NCI-H82 treated with DMSO at 0.1 percent for 48 hours (cell line): ENCODE results near the gene SCRT2.
A peak's percentile ranks its signal among the peaks of the same experiment; 100 is the strongest.

ENCODE experiments used
- DNase-seq: peaks from one replicate; lab custom pipeline; 2025; ENCODE audit not compliant: unreplicated experiment; lab: John Stamatoyannopoulos, UW

Gene SCRT2

DNA sequence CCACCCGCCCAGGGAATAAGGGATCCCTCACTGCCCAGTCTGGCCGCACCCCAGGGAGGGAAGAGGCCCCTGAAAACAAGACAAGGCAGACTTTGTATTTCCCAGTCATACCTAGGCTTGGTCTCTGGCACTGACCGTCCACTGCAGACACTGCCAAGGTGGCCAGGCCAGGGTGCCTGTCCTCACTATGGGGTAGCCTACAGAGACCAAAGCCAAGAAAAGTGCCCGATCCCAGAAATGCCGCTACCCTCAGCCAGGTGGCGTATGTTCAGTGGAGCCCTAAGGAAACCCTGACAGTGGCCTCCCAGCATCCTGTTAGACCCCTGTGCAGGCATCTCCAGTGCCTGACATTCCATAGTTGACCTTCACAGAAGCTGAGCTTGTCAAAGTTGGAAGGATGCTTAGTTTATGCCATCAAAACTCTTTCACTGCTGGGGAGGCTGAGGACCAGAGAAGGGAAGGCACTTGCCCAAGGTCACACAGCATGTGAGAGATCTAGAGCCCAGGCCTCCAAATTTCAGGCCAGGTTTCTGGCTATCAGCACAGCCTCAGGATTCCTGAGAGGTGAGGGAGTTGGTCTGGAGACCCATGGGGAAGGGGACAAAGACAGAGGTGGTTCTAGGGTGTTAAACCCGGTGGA is 2.5 kb downstream of the SCRT2 start:
- DNase-seq, result peak; percentile 5

DNA sequence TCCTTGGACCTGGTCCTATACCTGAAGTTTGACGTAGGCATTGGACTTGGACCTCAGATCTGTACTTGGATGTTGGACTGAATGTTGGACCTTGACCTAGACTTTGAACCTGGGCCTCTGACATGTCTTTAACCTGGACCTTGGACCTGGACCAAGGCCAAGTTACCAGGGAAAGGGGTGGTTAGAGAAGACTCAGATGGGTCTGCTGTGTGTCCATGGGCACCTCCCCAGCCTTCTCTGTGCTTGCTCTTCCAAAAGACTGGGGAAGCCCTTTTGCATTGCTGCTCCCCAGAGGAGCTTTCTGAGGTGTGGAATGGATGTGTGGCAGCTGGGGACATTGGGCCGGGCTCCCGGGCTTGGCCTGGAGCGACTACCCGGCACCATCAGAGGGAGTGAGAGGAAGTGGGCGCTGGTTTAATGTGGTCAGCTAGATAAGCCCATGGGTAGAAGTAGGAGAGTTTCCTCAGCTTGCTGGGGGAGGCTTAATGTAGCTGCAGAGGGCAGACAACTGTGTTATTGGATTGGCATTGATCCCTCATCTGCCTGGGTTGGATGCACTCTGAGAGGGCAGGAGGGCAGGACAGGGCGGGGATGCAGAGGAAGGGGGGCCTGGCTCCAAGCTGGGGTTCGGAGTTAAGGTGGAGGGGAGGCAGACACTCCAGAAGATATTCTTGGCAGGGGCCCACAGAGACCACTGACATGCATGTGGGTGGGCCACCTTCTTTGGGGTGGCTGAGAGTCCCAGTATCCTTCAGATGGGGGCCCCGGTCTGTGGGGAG is 4.2 kb downstream of the SCRT2 start:
- no peak for DNase-seq

DNA sequence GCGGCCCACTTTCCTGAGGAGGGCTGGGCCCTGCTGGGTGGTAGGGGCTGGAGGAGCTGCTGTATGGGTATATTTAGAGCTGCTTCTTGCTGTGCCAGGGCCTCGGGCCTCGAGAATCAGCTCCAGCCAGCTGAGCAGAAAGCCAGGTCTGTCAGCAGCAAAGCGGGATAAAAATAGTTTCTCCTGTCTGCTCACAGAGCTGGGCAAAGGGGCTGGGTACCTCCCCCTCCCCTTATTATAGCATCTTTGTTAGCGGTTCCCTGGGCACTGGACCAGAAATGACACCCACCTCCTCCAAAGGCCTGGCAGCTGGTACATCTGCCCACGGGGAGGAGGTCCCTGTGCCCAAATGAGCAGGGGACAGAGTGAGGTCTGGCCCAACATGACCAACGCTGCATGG is 6.0 kb downstream of the SCRT2 start:
- no peak for DNase-seq

DNA sequence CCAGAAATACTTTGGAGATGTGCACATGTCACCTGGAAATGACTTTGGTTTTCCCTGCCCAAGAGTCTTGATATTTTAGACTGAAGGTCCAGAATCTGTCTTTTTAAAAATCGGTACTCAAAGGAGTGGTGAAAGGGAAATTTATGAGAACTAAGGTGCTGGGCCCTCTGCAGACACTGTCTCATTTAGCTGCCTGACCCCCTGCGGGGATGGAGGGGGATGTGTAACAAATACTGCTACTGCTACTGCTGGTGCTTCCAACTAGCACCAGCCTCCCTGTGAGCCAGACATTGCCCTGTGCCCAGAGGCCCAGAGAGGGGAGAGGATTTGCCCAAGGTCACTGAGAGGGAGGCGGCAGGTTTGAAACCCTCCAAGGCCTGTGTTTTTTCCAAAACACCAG is 7.0 kb downstream of the SCRT2 start:
- no peak for DNase-seq

DNA sequence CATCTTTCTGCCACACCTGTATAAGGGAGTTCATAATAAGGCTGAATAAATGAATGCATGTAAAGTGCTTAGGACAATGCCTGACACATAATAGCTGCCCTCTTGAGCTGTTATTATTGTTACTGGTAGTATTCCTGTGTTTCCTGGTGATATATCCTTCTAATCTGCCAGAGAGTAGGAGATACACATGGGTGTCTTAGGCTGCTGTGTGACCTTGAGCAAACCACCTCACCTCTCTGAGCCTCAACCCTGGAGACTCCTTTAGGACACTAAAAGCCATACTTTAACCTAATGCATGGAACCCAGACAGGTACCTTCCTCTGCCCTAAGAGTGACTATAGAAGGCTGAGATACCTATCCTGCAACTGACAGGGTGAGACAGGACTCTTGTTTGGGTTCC is 7.6 kb downstream of the SCRT2 start:
- no peak for DNase-seq

DNA sequence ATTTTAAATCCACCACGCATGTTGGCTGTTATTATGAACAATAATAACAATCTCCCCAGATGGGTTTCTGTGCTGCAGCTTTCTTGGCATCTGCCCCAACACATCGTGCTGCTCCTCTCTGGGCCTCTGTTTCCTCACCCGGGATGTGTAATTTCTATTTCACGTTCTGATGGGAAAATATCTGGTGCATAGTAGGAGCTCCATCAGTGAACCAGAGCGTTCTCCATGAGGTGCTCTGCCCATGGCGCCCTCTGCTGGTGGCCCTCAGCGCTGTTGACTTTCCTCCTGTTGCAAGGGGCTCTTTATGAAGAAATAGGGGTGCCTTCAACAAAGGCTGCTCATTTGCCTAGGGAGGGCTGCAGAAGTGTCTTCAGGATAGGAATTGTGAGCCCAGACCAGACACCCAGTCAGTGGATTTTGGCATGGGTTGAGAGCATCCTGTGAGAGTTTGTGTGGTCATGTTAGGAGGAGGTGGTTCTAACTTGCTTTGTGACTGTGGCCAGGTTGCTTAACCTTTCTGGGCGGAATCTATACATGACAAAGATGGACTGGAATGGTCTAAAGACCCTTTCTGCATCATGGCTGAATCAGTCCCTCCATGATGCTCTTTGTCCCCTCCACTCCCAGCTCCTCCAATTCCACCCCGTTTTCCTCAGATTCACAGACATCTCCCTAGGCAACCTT is 8.1 kb downstream of the SCRT2 start:
- DNase-seq, result no peak

DNA sequence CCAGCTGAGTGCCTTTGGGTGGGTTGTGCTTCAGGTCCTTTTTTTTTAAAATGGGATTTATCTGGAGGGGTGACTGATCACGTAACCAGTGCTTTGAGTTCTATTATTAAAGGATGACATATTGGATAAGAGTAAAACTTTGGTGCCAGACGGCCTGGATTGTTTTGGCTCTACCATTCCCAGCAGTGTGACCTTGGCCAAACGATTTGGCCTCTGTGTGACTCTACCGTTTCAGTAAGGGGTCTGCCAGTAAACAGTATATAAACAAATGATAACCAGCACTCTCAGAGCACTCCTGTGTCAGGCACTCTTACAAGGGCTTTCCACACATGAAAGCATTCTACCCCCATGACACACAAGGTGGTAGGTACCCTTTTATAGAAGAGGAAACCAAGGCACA is 8.7 kb downstream of the SCRT2 start:
- no peak for DNase-seq

DNA sequence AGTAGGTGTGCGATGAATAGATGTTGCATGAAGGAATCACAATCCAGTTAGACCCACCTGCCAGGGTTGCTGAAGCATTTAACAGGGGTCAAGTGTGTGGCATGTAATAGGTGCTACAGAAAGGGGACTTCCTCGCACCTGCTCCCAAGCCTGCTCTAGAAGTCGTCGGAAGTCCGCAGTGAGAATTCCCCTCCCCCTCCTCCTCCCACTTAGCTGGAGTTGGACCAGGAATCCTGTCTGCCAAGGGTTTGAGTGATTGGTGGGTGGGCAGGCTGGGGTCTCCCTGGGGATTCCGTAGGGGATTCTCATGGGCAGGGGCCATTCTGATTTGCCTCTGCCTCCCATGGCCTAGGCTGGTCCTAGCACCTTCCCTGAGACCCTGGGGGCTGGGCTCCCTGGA is 10.3 kb downstream of the SCRT2 start:
- no peak for DNase-seq

DNA sequence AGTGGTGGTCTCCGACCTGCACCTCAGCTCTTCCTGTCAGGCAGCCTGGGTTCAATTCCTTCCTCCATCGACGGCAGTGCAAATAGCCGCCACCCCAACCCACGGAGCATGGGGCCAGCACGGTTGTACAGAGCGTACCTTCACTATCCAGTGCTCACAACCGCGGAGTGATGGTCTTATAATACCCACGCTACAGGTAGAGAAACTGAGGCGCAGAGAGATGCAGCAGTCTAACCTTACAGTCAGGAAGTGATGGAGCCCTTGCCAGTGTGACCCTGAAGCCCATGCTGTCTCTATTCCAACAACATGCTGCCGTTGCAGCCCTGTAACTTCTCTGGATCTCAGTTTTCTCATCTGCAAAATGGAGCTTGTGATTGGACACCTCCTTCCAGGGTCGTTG is 11.0 kb downstream of the SCRT2 start:
- DNase-seq, result no peak

DNA sequence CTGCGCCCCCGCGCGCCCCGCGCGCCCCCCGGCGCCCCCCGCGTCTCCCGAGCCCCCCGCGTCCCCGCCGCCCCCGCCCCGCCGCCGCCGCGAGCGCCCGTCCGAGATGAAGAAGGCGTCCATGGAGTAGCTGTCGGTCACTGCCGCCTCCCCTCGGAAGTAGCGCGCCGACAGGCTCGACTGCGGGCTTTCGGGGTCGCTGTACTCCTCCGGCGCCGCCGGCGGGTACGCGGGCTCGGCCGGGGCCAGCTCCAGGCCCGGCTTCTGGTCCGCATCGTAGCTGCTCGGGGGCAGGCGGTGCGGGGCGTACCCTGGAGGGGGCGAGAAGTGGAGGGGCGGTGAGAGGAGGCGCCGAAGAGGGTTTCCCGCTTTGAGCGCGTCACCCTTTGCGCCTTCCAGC is 11.5 kb downstream of the SCRT2 start:
- no peak for DNase-seq

DNA sequence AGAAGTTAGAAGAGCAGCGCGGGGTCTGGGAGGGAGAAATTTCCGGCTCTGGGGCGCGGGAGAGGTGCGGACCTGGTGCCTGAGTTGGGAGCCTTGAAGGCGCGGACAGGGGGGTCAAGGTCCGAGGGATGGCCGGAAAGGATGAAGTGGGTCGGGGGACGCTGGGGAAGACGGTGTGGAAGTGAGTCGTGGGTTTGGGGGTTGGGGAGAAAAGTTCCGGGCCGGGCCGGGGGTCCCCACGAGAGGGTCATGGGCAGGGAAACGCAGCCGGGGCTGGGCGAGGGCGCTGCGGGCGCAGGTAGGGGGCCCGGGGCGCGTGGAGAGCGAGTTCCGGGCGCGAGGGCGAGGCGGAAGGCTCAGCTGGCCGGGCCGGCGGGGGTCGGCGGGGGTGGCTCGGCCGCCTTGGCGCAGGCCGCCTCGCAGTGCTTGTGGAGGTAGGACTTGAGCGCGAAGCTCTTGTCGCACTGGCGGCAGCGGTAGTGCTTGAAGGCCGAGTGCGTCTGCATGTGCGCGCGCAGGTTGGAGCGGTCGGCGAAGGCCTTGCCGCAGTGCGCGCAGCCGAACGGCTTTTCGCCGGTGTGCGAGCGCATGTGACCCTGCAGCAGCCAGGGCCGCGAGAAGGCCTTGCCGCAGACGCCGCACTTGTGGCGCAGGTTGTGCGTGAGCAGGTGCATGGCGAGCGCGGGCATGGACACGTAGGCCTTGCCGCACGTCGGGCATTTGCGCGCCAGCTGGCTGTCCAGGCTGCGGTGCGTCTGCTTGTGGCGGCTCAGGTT is 12.1 kb downstream of the SCRT2 start:
- no peak for DNase-seq

DNA sequence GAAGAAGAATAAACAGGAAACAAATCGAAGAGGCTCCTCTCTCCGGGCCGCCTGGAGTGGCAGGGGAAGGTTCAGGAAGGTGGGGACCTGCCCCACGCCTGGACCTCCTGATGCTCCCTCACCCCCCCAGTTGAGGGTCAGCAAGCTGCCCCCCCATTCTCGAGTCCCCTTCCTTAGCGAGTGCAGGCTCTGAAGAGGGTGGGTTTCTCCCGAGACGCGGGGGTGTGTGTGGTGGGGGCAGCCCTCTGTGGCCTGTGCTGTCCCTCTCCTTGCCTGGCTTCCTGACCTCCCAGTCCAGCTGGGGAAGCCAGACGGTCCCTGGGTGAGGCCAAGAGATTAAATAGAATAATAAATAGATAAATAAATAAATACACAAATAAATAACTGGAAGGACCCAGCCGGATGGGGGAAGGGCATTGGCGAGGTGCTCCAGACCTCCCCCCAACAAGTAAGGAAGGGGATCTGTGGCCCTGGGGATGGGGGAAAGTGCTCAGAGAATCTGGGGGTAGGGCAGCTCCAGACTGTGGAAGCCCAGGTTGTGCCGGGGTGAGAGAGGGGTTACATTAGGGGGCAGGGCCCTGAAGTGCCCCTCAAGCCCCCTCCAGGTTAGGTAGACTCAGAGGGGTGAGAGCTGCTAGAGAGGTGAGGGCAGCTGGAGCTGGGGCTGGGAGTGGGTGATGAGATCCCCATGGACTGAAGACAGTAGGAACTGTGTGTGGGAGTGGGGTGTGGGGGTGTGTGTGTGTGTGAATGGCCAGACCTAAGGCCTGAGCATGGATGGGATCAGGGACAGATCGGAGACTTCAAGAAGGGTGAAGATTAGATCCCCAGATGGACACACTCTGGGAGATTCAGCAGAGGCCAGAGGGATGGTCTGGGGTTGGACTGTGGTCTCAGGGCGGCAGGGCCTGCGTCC is 13.1 kb downstream of the SCRT2 start:
- no peak for DNase-seq

DNA sequence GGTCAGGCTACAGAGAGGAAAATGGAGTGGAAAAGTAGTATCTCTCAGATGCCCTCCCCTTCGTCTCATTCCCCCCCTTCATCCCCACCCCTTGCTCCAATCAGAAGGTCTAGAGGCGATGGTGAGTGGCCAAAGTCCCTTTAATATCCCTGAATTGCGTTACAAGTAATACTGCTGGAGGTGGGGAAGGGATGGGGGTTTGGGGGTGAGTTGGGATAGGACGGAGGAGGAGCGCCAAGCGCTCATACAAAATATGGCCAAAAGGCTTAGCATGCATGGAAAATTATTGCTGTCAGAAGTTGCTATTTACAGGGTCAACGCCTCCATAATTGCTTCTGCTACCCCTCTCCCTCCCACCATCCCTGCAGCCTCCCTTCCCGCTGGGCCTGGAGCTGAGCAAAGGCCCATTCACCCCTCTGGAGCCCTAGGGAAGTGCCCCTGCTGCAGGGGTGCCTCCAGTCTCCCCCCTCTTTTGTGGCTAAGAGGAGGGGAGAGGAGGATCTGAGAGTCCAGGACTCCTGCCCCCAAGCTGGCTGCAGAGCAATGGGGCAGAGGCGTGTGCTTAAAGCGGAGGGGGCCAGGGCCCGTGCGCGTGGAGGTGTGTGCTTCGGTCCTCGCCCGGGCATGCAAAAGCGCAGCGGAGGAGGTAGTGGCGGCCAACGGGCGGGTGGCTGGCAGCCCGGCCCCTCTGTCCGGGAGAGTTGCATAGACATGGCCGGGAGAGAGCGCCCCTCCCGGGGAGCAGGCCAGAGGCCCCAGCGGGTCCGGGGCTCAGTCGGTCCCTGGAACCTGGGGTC is 13.9 kb downstream of the SCRT2 start:
- no peak for DNase-seq

DNA sequence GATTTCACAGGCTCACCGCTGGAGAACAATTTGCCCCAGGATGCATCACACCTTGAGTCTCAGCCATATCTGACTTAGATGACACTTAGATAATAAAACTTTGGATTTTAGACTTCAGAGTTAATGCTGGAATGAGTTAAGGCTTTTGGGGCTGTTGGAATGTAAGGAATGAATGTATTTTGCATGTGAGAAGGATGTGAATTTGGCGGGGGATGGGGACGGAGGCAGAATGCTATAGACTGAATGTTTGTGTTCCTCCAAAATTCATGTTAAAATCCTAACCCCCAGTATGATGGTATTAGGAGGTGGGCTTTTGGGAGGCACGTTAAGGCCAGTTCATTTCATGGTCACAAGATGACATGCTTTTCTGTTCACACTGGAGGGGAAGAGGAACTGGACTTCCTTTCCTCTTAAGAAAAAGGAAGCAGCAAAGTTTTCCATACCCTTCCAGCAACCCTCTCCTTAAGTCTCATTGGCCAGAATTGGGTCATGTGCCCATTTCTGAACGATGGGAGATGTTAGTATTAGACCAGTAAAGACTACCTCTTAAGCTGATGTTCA is 16.8 kb downstream of the SCRT2 start:
- DNase-seq, result no peak

DNA sequence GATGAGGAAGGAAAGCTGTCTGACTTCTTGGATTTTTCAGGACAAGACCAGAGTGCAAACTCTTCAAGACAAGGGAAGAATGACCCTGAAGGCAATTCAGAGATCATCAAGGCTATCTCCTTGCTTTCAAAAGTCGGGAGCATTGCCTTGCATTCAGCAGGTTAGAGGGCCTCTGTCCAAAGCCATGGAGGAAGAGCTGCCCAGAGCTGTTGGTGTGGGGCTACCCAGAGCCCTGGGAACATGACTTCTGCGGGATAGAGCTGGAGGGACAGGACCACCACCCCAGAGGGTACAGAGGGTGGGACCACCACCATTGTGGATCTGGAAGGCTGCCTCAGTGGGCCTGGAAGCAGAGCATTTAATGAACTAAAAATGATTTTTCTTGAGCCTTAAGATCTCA is 17.4 kb downstream of the SCRT2 start:
- DNase-seq, result no peak

DNA sequence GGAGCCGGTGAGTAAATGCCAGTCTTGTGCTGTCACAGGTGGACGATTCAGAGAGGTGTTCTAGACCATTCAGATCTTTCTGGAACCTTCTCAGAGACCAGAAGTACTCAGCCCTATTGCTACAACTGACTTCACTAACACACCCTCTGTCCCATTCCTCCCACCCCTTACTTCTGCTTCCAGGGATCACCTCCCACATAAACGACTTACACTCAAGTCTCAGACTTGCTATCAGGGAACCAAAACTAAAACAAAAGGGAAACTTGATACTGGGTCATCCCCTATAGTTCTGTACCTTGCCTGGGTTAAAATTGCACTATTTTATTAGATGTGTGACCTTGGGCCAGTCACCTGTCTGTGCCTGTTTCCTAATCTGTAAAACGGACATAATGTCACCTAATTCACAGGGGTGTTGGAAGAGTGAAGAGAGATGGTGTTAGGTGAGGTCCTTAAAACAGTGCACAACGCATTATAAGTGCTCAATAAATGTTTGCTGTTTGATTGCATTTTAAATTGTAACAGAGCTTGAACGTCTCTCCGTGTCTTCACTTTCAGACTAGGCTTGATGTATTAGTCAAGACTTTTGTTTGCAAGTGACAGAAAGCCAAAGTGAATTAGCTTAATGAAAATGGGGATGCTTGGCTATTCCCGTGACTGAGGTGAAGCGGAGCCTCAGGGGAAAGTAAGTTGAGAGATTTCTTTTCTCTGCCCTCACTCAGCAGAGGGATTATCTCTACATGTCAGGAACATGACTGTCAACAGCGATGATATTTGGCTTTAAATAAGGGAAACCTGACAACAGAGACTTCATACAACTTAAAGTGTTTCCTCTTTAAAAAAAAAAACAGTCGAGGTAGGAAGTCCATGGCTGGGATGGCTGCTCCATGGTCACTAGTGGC is 19.6 kb downstream of the SCRT2 start:
- no peak for DNase-seq

DNA sequence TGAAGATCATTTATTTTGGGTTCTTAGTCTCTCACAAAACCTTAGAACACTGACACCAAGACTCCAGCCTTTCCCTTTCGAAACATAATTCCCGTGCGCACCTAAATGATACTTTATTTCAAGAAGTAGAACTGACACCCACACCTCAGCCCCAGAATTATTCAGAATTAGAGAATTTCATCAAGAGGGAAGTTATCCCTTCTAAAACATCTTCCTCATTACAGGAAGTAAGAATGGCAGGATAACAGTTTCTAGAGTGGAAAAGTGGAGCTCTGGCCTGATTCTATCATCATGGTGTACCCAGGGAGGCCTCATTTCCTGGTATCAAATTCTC is 21.2 kb downstream of the SCRT2 start:
- no peak for DNase-seq

DNA sequence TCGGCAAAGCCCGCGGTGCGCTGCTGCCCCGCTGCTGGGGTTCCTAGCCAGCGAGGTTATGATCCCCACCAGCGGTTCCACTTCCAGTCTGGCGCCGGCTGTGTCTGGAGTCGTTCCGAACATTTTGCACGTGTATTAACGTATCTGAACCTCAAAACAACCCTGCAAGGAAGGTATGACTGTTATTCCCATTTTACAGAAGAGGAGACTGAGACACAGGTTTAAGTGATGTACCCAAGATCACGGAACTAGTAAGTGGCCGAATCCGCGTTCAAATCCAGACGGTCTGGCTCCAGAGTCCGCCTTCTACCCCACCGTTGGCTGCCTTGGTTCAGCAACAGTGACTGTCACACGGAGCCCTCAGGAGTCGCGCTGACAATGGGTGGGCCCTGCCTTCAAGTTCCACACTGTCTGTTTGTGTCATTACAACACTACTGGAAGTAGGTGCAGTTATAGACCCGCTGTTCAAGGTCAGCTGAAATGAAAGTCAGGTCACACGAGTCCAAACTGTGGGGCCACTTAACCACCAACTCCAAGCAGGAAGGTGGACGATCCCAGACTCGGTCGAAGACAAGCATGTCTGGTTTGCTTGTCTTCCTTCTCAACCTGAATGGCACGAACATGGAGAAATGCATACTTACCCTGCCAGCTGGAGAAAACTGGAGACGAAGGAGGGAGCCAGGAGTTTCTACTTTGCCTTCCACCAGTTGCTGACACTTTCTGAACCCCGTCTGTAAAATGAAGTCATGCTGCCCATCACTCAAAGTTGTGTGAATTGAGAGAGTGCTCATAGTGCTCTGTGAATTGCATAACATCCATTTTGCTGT is 21.8 kb downstream of the SCRT2 start:
- DNase-seq, result no peak
